WTC11 (cell line): Measurements from ENCODE around the gene TMEM178A. TPM values are rescaled to one million over a fixed set of nuclear protein-coding genes. Genes with fewer than 3 reads are reported as not detected.

Experiments used
- ATAC-seq: fragments of 200-7000 bp; cut with Tn5 transposase; 2 replicates; pipeline ENCODE4 v1.10.0; 2021; ENCODE audit warnings: mild to moderate bottlenecking, moderate library complexity
- CTCF ChIA-PET: fragments of 300-600 bp; sonication (Branson Sonifier 250); formaldehyde crosslinking; loops from one replicate; lab custom pipeline; 2021; ENCODE audit warnings: antibody characterized with exemption; lab: Charles Lee
- POLR2A ChIA-PET: fragments of 350-600 bp; sonication (Branson Sonifier 250); formaldehyde crosslinking; loops from one replicate; lab custom pipeline; 2021; ENCODE audit warnings: antibody characterized with exemption; lab: Charles Lee
- DNase-seq: peaks from one replicate; pipeline ENCODE4 v3.0.0; 2021; ENCODE audit warnings: low spot score
- H3K27ac Mint-ChIP-seq: 2 replicates; pipeline ENCODE4 v1.8.0; 2021; ENCODE audit warnings: mixed read lengths
- H3K27me3 Mint-ChIP-seq: 2 replicates; pipeline ENCODE4 v1.8.0; 2021; ENCODE audit warnings: low read depth, mild to moderate bottlenecking, moderate library complexity, mixed read lengths
- H3K36me3 Mint-ChIP-seq: 2 replicates; pipeline ENCODE4 v1.8.0; 2021; ENCODE audit warnings: mixed read lengths
- H3K4me1 Mint-ChIP-seq: 2 replicates; pipeline ENCODE4 v1.8.0; 2022; ENCODE audit warnings: mixed read lengths
- H3K4me3 Mint-ChIP-seq: 2 replicates; pipeline ENCODE4 v1.8.0; 2021; ENCODE audit warnings: mild to moderate bottlenecking, moderate library complexity, mixed read lengths
- H3K9me3 Mint-ChIP-seq: 2 replicates; pipeline ENCODE4 v1.8.0; 2021; ENCODE audit warnings: mixed read lengths
- ATF6 ChIP-seq: sonication (generic); formaldehyde crosslinking; IDR thresholded peaks from 2 replicates; pipeline ENCODE4 v1.8.1; 2023; ENCODE audit warnings: mild to moderate bottlenecking, missing genetic modification reagents
- E2F1 ChIP-seq: sonication (generic); formaldehyde crosslinking; IDR thresholded peaks from 2 replicates; pipeline ENCODE4 v1.8.0; 2022; ENCODE audit warnings: mild to moderate bottlenecking, missing genetic modification reagents
- ELF4 ChIP-seq: sonication (generic); formaldehyde crosslinking; IDR thresholded peaks from 2 replicates; pipeline ENCODE4 v1.8.1; 2022; ENCODE audit warnings: low read depth, mild to moderate bottlenecking, moderate library complexity, missing genetic modification reagents
- FOXK1 ChIP-seq: sonication (generic); formaldehyde crosslinking; IDR thresholded peaks from 2 replicates; pipeline ENCODE4 v1.8.0; 2022; ENCODE audit warnings: mild to moderate bottlenecking, moderate library complexity, missing genetic modification reagents
- FOXP4 ChIP-seq: sonication (generic); formaldehyde crosslinking; IDR thresholded peaks from 2 replicates; pipeline ENCODE4 v1.8.0; 2022; ENCODE audit warnings: mild to moderate bottlenecking, missing genetic modification reagents
- GTF2I ChIP-seq: fragments of 250-450 bp; sonication (Bioruptor Pico); conservative IDR thresholded peaks from 2 replicates; pipeline ENCODE4 v1.4.0; 2021; ENCODE audit warnings: mild to moderate bottlenecking
- MLX ChIP-seq: sonication (generic); formaldehyde crosslinking; IDR thresholded peaks from 2 replicates; pipeline ENCODE4 v1.8.1; 2023; ENCODE audit warnings: mild to moderate bottlenecking, missing genetic modification reagents, moderate library complexity
- MYBL2 ChIP-seq: sonication (generic); formaldehyde crosslinking; IDR thresholded peaks from 2 replicates; pipeline ENCODE4 v1.8.1; 2023; ENCODE audit warnings: mild to moderate bottlenecking, moderate library complexity, missing genetic modification reagents
- NFATC4 ChIP-seq: fragments of 250-450 bp; sonication (Bioruptor Pico); IDR thresholded peaks from 2 replicates; pipeline ENCODE4 v1.9.0; 2021; ENCODE audit warnings: mild to moderate bottlenecking
- SMAD3 ChIP-seq: sonication (generic); formaldehyde crosslinking; IDR thresholded peaks from 2 replicates; pipeline ENCODE4 v1.8.0; 2022; ENCODE audit warnings: missing genetic modification reagents, mild to moderate bottlenecking, borderline replicate concordance
- SMAD4 ChIP-seq: sonication (generic); formaldehyde crosslinking; IDR thresholded peaks from 2 replicates; pipeline ENCODE4 v1.8.0; 2022; ENCODE audit warnings: mild to moderate bottlenecking, missing genetic modification reagents
- STAT6 ChIP-seq: sonication (generic); formaldehyde crosslinking; conservative IDR thresholded peaks from 2 replicates; pipeline ENCODE4 v1.8.1; 2023; ENCODE audit warnings: mild to moderate bottlenecking, low read depth, missing genetic modification reagents, moderate library complexity
- TEAD4 ChIP-seq: sonication (generic); formaldehyde crosslinking; IDR thresholded peaks from 2 replicates; pipeline ENCODE4 v1.8.0; 2022; ENCODE audit warnings: mild to moderate bottlenecking, missing genetic modification reagents
- USF1 ChIP-seq: sonication (generic); formaldehyde crosslinking; IDR thresholded peaks from 2 replicates; pipeline ENCODE4 v1.8.0; 2022; ENCODE audit warnings: mild to moderate bottlenecking, missing genetic modification reagents
- ZNF219 ChIP-seq: sonication (generic); formaldehyde crosslinking; IDR thresholded peaks from 2 replicates; pipeline ENCODE4 v1.8.0; 2023; ENCODE audit warnings: missing genetic modification reagents, mild to moderate bottlenecking, borderline replicate concordance
- ZNF263 ChIP-seq: sonication (generic); formaldehyde crosslinking; IDR thresholded peaks from 2 replicates; pipeline ENCODE4 v1.8.1; 2022; ENCODE audit warnings: low read depth, mild to moderate bottlenecking, moderate library complexity, missing genetic modification reagents
- ZNF281 ChIP-seq: sonication (generic); formaldehyde crosslinking; IDR thresholded peaks from 2 replicates; pipeline ENCODE4 v1.8.0; 2023; ENCODE audit warnings: mild to moderate bottlenecking, missing genetic modification reagents
- ZNF532 ChIP-seq: fragments of 250-450 bp; sonication (Bioruptor Pico); IDR thresholded peaks from 2 replicates; pipeline ENCODE4 v1.9.0; 2021; ENCODE audit warnings: mild to moderate bottlenecking, borderline replicate concordance
- total RNA-seq: library from RNA; stranded (reverse); gene quantifications from 3 replicates; pipeline ENCODE4 v1.2.3, GENCODE V29; 2021

The TMEM178A gene
- total RNA-seq, 1 experiment from 2014 or later, result 14.5 TPM

GRCh38 chr2:39657287-39657937, 8.3 kb upstream of the TMEM178A start:
- POLR2A ChIA-PET, result no interaction called here
- TF ChIP-seq SMAD3 (CRISPR knock-in tag), result no peak
- no peak for TF ChIP-seq SMAD4 (CRISPR knock-in tag)
- no peak for TF ChIP-seq ZNF532
- no peak for TF ChIP-seq NFATC4 (CRISPR knock-in tag)
- TF ChIP-seq ZNF281 (CRISPR knock-in tag), result no peak
- no peak for TF ChIP-seq FOXK1 (CRISPR knock-in tag)
- no peak for TF ChIP-seq ZNF219 (CRISPR knock-in tag)
- TF ChIP-seq USF1 (CRISPR knock-in tag), result no peak
- TF ChIP-seq MYBL2 (CRISPR knock-in tag), result no peak
- no peak for TF ChIP-seq ZNF263 (CRISPR knock-in tag)
- no peak for TF ChIP-seq E2F1 (CRISPR knock-in tag)
- CTCF ChIA-PET, result no interaction called here
- peaks cover 12% of the 10 kb centered on the region for H3K9me3 Mint-ChIP-seq
- DNase-seq (no peak), ATAC-seq (no peak)
- no peak overlapping the region for H3K27ac Mint-ChIP-seq
- H3K27me3 Mint-ChIP-seq, result no peaks in the 10 kb centered on the region
- no peaks in the 10 kb centered on the region; the same call in 1 of the 2 replicates for H3K36me3 Mint-ChIP-seq
- peaks cover 16% of the 10 kb centered on the region for H3K4me1 Mint-ChIP-seq
- no peak overlapping the region for H3K4me3 Mint-ChIP-seq

GRCh38 chr2:39658371-39658770, 7.3 kb upstream of the TMEM178A start:
- DNase-seq (no peak), ATAC-seq (no peak)
- H3K36me3 Mint-ChIP-seq, result no peaks in the 10 kb centered on the region; the same call in 1 of the 2 replicates
- ChIA-PET POLR2A (interaction anchor here (1.0 kb wide), 1 partner anchor 65 kb away, joined by 5 read pairs; no protein-coding TSS in a partner anchor), CTCF (no interaction called here)
- no peak overlapping the region for H3K27ac Mint-ChIP-seq
- no peak for TF ChIP-seq STAT6 (CRISPR knock-in tag)
- TF ChIP-seq MLX (CRISPR knock-in tag), result no peak
- TF ChIP-seq TEAD4 (CRISPR knock-in tag), result no peak
- TF ChIP-seq ATF6, result no peak
- TF ChIP-seq ELF4 (CRISPR knock-in tag), result no peak
- TF ChIP-seq GTF2I (CRISPR knock-in tag), result no peak
- no peak for TF ChIP-seq FOXP4 (CRISPR knock-in tag)
- no peak overlapping the region for H3K4me3 Mint-ChIP-seq
- H3K4me1 Mint-ChIP-seq, result peaks cover 23% of the 10 kb centered on the region
- peaks cover 1% of the 10 kb centered on the region for H3K27me3 Mint-ChIP-seq
- H3K9me3 Mint-ChIP-seq, result peaks cover 12% of the 10 kb centered on the region
